ENCODE results near the gene CMC2. TPM values are rescaled to one million over a fixed set of nuclear protein-coding genes. Genes with fewer than 3 reads are reported as not detected.

The CMC2 gene
- polyA plus RNA-seq, 1 donor (not counting 4 experiments of a cell fraction or from before 2014, with no cell fraction given) = 91.8 TPM

GRCh38 chr16:80997139-80997798 is 9.4 kb downstream of the CMC2 start:
- H3K9ac ChIP-seq (ENCODE audit: control insufficient read depth, extremely low read depth, insufficient read depth, low read length) = no peak overlapping the region
- H3K4me2 ChIP-seq (ENCODE audit: control insufficient read depth, extremely low read depth, insufficient read depth, low read depth, low read length) = no peak overlapping the region
- H3K4me1 ChIP-seq (ENCODE audit: control insufficient read depth, extremely low read depth, insufficient read depth, low read length) = peaks cover 21% of the 10 kb centered on the region
- FAIRE-seq = no peak
- no peaks in the 10 kb centered on the region for H4K20me1 ChIP-seq (ENCODE audit: control insufficient read depth, extremely low read depth, insufficient read depth, low read length)
- dilution Hi-C loops (cut with MboI; ENCODE audit: extremely low pct_ligation_motif_present, low sequenced_read_pairs) = no loop called here
- no peaks in the 10 kb centered on the region for H3K36me3 ChIP-seq (ENCODE audit: control insufficient read depth in 2 of 2, extremely low read depth in 1 of 2, insufficient read depth in 2 of 2, low read length in 2 of 2)
- no peak for TF ChIP-seq CTCF (optimal IDR thresholded peaks at IDR 0.05 in 1 of 3, IDR thresholded peaks at IDR 0.05 in 1 of 3, conservative IDR thresholded peaks at IDR 0.05 in 1 of 3; ENCODE audit: extremely low read depth in 1 of 3, insufficient read depth in 2 of 3, low read length in 3 of 3)
- TF ChIP-seq EZH2 (IDR thresholded peaks at IDR 0.05; ENCODE audit: low read length) = no peak
- H3K9me1 ChIP-seq (ENCODE audit: control insufficient read depth, extremely low read depth, insufficient read depth, low read length) = no peaks in the 10 kb centered on the region
- H3K27me3 ChIP-seq (ENCODE audit: control insufficient read depth, extremely low read depth, insufficient read depth, low read length) = no peaks in the 10 kb centered on the region
- H3K4me3 ChIP-seq (ENCODE audit: control insufficient read depth in 2 of 3, extremely low read depth in 1 of 3, insufficient read depth in 2 of 3, low read depth in 1 of 3, low read length in 3 of 3) = no peak overlapping the region
- no peak for DNase-seq (ENCODE audit: low read depth, low spot score)
- no peaks in the 10 kb centered on the region for H3K9me3 ChIP-seq (ENCODE audit: control insufficient read depth, low read depth, low read length)
- no peak overlapping the region for H2AFZ ChIP-seq (ENCODE audit: control insufficient read depth, low read length)
- H3K79me2 ChIP-seq (ENCODE audit: control insufficient read depth, insufficient read depth, low read length) = peaks cover 72% of the 10 kb centered on the region
- no peak overlapping the region for H3K27ac ChIP-seq (ENCODE audit: control insufficient read depth, insufficient read depth, low read length)

- Histone ChIP-seq H2AFZ (ENCODE audit: control insufficient read depth, low read length) (no peak overlapping the region), H3K27ac (ENCODE audit: control insufficient read depth, insufficient read depth, low read length) (no peak overlapping the region)
- TF ChIP-seq EZH2 (IDR thresholded peaks at IDR 0.05; ENCODE audit: low read length) (no peak), CTCF (optimal IDR thresholded peaks at IDR 0.05 in 1 of 3, IDR thresholded peaks at IDR 0.05 in 1 of 3, conservative IDR thresholded peaks at IDR 0.05 in 1 of 3; ENCODE audit: extremely low read depth in 1 of 3, insufficient read depth in 2 of 3, low read length in 3 of 3) (no peak)
Observed at GRCh38 chr16:80996688-80997138, 10.0 kb downstream of the CMC2 start.

More at GRCh38 chr16:80996688-80997138, 10.0 kb downstream of the CMC2 start:
- H3K9ac ChIP-seq (ENCODE audit: control insufficient read depth, extremely low read depth, insufficient read depth, low read length) = no peak overlapping the region
- H3K4me3 ChIP-seq (ENCODE audit: control insufficient read depth in 2 of 3, extremely low read depth in 1 of 3, insufficient read depth in 2 of 3, low read depth in 1 of 3, low read length in 3 of 3) = no peak overlapping the region
- no peak for DNase-seq (ENCODE audit: low read depth, low spot score)
- dilution Hi-C loops (cut with MboI; ENCODE audit: extremely low pct_ligation_motif_present, low sequenced_read_pairs) = no loop called here
- H3K9me1 ChIP-seq (ENCODE audit: control insufficient read depth, extremely low read depth, insufficient read depth, low read length) = no peaks in the 10 kb centered on the region
- no peak for FAIRE-seq
- H3K9me3 ChIP-seq (ENCODE audit: control insufficient read depth, low read depth, low read length) = no peaks in the 10 kb centered on the region
- peaks cover 21% of the 10 kb centered on the region for H3K4me1 ChIP-seq (ENCODE audit: control insufficient read depth, extremely low read depth, insufficient read depth, low read length)
- H4K20me1 ChIP-seq (ENCODE audit: control insufficient read depth, extremely low read depth, insufficient read depth, low read length) = no peaks in the 10 kb centered on the region
- no peaks in the 10 kb centered on the region for H3K27me3 ChIP-seq (ENCODE audit: control insufficient read depth, extremely low read depth, insufficient read depth, low read length)
- H3K4me2 ChIP-seq (ENCODE audit: control insufficient read depth, extremely low read depth, insufficient read depth, low read depth, low read length) = no peak overlapping the region
- peaks cover 72% of the 10 kb centered on the region for H3K79me2 ChIP-seq (ENCODE audit: control insufficient read depth, insufficient read depth, low read length)
- H3K36me3 ChIP-seq (ENCODE audit: control insufficient read depth in 2 of 2, extremely low read depth in 1 of 2, insufficient read depth in 2 of 2, low read length in 2 of 2) = no peaks in the 10 kb centered on the region
